GM19452 (cell line): ENCODE measurements around the gene METTL27.
"Not testable (repeated sequence)": the region's sequence is repeated elsewhere in the genome, so short reads cannot be mapped to it uniquely, and the experiment has no call there.

Source experiments
- ATAC-seq: cut with Tn5 transposase; IDR thresholded peaks from one replicate; pipeline ENCODE4 v1.9.1; 2021; ENCODE audit not compliant: unreplicated experiment

Gene METTL27

DNA sequence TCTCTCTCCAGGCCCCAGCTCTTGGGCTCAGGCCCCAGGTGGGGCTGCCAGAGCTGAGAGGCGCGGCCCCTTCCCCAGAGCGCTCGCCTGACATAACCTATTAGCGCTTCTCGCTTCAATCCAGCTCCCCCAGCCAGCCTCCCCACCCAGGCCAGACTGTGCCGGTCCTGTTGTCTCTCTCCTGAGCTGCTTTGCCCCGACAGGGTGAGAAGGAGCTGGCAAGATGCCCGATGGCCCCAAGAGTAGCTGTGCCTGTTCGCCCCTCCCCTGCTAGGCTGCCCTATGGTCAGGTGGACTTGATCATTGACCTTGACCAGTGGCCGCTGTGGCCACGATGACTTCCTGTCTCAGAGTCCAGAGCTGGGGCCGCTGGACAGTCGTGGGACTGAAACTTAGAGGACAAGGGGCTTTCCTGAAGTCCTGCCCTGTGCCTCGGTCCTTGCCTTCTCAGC lies 27.8 kb upstream of the METTL27 start:
- ATAC-seq, result no peak

DNA sequence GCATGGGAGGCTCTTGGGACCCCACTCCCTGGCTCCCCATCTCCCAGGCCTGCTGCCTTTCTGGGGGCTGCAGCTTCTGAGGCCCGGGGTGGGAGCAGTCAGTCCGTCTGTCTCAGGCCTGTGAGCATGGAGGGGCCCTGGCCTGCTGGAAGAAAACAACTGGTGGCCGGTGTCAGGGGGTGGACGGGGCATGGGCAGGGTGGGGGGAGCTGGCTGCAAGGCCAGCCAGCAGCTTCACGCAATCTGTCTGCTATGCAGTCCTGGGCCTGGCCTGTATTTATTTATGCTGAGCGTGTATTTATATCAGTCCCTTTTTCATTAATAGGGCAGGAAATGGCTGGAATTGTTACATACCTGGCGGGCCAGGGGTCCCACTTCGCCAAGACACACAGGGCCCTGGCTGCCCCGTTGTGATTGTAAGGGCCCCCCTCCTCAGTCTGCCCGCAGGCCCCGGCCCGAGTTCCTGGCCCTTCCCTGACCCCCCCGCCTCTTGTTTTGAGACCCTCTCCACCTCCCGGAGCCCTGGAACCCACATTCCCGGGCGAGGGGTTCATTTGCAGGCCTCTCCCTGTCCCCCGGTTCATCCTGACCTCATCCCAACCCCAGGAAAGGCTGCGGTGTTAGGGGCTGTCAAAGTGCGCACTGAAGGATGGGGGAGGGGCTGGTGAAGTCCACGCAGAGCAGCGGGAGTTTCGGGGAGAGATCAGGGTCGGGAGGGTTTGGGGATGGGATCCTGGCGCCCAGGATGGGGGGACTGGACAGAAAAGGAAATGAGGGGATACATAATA lies 26.9 kb upstream of the METTL27 start:
- no peak for ATAC-seq

DNA sequence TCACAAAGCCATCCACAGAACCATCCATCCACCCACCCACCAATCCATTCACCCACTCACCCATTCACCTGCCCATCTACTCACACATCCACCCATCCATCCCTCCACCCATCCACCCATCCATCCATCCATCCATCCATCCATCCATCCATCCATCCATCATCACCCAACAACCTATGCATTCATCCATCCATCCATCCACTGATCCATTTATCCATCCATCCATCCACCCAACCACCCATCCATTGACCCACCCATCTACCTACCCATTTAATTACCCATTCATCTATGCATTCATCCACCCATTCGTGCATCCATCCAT lies 24.1 kb upstream of the METTL27 start:
- ATAC-seq, result no peak

DNA sequence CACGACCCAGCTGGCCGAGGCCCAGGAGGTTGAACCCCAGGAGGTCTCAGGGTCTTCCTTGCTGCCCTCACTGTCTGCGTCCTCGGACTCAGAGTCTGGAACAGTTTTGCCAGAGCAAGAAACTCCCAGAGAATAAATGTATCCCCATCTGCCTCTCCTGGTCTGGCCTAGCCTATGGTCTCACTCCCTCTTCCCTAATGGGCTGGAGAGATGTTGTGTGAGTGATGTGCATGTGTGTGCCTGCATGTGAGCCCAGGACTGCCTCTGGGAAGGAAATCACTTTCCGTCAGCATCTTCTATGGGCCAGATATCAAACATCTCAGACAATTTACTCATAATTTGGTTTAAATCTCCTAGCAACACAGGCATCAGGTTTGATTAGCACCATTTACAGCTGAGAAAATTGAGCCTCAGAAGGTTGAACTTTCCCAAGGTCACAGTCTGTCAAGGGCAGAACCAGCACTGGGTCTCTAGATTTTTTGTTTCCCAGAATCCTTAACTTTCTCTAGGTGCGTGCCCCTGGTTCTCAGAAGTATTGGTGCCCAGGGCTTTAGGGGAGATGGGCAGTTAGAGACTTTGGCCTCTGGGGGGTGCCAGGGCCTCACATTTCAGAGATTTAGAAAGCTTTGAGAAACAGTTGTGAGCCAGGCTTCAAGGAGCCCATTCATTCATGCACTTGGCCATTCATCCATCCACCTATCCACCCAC lies 23.6 kb upstream of the METTL27 start:
- ATAC-seq, result no peak

DNA sequence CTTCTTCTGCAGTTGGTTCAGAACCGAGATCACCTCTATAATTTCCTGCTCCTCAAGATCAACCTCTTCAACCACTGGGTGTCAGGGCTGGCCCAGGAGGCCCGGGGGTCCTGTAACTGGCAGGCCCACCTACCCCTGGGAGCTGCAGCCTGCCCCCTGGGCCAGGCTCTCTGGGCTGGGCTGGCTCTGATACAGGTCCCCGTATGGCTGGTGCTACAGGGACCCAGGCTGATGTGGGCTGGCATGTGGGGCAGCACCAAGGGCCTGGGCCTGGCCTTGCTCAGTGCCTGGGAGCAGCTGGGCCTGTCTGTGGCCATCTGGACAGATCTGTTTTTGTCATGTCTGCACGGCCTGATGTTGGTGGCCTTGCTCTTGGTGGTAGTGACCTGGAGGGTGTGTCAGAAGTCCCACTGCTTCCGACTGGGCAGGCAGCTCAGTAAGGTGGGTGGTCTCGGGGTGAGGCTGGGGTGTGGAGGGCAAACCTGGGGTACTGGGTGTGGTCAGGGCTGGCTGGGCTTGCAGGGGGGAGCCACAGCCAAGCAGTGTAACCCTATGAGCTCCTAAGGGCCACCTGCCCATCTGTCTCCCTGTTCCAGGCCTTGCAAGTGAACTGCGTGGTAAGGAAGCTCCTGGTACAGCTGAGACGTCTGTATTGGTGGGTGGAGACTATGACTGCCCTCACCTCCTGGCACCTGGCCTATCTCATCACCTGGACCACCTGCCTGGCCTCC lies 22.8 kb upstream of the METTL27 start:
- ATAC-seq, result no peak

DNA sequence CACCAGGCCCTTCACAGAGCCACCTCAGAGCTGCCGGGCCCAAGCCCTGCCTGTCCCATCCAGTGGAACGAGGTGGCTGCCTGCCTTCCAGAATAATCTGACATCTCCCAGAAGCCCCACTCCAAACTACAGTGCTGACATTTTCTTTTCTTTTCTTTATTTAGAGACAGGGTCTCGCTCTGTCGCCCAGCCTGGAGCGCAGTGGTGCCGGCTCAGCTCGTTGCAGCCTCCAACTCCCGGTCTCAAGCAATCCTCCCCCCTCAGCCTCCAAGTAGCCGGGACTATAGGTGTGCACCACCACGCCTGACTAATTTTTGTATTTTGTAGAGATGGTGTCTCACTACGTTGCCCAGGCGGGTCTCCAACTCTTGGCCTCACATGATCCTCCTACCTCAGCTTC lies 19.0 kb upstream of the METTL27 start:
- no peak for ATAC-seq

DNA sequence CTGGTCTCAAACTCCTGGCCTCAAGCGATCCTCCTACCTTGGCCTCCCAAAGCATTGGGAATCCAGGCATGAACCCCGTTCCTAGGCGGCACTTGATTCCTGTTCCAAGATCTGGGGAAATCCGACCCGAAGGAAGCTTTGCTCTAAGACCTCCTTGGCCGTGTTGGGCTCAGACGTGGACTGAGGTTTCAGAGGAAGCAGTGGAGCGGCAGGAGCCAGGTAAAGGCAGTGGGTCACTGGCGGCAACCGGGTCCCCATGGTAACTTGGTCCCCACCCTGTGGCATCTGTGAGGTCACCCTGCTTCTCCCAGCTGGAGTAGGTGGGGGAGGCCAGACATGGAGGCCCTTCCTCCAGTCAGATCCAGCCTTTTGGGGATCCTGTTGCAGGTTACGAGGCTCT lies 18.5 kb upstream of the METTL27 start, which contains the start of gene TMEM270:
Gene TMEM270 (plus strand): TSS at position 301 of the 400 bp plus-strand sequence. CDS start 36 bp downstream, at position 337.
- ATAC-seq, result no peak

DNA sequence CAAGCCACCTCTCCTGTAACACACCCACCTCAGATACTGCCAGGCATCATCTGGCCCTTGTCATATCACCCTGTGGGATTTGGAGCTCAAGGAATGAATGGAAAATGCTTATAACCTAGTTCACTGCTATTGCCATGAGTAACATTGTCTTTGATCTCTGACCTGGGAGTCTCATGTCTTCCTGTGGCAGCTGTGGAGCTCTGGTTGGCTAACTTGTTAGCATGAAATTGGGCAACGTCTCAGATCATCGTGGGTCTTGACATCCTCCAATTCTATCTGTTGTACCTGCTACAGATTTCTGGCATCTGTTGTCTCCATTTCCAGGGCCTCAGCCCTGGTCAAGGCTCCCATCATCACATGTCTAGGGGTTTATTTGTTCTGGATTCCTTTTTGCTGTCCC lies 16.5 kb upstream of the METTL27 start:
- ATAC-seq, result no peak

DNA sequence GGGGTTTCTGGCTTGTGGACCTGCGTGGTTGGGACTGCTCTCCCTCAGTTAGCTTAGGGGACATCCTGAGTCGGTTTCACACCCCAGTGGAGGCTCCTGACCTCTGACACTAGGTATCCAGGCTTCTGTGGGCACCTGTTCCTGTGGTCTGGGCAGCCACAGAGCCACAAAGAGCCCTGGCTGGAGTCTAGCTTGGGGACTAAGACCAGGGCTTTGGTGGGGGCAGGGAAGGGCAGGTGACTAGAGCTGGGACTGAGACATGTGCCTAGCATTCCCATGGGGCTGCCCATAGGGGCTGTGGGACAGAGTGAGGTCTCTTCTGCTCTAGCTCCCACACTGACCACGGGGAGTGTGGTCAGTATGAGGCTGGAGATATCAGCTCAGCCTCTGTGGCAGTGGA lies 14.6 kb upstream of the METTL27 start:
- no peak for ATAC-seq

DNA sequence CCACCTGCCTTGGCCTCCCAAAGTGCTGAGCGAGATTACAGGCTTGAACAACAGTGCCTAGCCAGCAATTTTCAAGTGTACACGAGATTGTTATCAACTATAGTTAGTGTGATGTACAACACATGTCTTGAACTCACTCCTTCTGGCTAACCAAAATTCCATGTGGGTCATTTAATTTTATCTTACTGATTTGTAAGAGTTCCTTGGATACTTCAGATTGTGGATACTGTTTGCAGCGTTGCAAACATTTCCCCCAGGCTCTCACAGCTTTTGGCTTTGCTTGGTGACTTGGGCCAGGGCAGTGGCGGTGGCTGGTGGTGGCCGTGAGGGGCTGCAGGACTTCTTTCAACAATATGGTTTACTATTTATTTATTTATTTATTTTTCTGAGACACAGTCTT lies 10.2 kb upstream of the METTL27 start:
- no peak for ATAC-seq

DNA sequence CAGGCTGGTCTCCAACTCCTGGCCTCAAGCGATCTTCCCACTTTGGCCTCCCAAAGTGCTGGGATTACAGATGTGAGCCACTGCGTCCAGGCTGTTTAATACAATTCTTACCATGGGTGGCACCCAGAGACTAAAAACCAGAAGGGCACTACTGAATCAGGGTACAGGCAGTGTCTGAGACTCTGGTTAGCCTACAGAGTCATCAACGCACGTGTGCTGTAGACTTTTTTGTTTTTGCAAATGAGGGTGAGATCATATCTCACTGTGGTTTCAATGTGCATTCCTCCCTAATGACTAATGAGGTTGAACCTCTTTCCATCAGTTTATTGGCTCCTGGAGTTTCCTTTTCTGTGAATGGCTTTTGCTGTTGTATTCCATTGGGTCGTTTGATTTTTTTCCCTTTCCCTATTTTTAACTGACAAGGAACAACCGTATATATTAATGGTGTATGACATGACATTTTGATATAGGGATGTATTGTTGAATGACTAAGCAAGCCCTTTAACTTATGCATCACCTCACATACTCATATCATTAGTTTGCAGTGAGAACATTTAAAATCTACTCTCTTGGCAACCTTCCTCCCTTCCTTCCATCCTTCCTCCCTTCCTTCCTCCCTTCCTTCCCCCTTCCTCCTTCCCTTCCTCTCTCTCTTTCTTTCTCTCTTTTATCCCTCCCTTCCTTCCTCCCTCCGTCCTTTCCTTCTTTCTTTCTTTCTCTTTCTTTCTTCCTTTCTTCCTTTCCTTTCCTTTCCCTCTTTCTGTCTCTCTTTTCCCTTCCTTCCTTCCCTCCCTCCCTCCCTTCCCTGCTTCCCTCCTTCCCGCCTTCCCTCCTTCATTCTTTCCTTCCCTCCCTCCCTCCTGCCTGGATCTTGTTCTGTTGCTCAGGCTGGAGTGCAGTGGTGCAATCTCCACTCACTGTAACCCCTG lies 9.4 kb upstream of the METTL27 start:
- ATAC-seq, result peak; percentile 86

DNA sequence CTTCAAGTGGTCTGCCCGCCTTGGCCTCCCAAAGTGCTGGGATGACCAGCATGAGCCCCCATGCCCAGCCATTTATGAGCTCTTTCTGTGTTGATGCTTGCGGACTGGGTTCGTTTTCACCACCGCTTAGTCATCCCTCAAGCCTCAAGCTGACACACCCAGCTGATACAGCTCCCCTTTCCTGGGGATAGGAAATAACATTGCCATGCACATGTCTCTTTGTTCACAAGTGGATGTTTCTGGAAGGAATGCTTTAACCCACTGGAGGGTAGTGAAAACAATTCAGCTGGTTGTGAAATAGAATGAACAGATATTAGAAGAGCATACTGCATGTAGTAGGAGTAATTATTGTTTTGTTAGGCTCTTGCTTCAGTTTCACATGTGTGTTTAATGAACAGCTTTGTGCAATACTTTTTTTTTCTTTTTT lies 8.5 kb upstream of the METTL27 start:
- ATAC-seq, result no peak

DNA sequence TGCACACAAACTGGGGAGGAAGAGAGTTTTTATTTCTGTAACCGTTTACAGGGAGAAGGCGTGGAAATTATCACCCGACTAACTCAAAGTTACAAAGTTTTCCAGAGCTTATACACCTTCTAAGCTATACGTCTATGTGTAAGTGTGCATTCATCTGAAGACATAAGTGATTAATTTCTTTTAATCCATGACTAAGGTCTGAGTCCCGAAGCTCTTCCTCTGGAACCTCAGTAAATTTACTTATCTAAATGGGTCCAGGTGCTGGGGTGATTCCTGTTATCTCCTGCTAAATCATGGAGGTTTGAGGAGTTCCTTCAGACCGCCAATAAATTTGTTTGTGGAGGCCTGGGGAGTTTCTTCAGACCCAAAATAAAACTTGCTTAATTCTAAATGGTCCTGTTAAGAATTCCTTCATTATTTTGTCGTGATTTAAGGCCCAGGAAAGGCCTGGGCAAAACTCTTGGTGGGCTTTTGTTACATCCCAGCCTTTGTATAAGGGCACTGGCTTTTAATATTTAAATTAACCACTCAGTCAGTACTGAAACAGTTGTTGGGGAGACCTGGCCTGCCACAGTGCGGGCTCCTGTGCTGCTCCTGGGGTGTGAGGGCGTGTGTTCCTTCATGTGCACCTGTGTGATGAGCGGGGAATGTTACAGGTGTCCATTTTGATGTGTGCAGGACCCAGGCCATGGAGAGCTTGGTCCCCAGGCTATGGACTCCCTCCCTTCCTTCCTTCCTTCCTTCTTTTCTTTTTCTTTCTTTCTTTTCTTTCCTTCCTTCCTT lies 5.8 kb upstream of the METTL27 start:
- no peak for ATAC-seq

DNA sequence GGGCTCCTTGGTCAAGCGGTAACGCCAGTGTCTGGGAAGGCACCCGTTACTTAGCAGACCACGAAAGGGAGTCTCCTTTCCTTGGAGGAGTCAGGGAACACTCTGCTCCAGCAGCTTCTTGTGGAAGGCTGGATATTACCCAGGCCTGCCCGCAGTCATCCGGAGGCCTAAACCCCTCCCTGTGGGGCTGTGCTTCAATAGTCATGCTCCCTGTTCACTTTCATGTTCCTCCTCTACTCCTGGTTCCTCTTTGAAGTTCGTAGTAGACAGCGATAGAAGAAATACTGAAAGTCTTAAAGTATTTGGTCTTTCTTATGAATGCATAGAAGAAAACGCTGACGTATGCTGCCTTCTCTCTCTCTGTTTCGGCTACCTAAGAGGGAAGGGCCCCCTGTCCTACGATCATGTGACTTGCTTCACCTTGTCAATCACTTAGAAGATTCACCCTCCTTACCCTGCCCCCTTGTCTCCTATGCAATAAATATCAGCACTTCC lies 3.4 kb upstream of the METTL27 start:
- ATAC-seq, result not testable (repeated sequence)

DNA sequence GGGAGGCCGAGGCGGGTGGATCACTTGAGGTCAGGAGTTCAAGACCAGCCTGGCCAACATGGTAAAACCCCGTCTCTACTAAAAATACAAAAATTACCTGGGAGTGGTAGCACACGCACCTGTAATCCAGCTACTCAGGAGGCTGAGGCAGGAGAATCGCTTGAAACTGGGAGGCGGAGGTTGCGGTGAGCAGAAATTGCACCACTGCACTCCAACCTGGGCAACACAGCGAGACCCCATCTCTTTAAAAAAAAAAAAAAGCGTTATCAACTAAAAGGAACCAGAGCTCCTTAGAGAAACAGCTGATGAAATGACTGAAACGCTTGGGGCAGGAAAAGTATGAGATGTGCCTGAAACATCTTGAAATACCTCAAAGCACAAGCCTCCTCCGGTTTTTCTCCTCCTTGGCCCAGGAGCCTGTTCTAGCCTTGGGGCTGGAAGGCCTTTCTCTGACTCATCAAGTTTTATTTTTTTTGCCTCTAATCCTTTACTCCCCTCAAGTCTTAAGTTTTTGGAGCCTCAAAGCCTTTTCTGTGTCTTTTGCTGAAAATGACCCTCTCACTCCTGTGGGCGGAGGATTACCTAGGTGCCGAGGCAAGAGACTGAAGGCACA lies 2.6 kb upstream of the METTL27 start:
- ATAC-seq, result no peak

DNA sequence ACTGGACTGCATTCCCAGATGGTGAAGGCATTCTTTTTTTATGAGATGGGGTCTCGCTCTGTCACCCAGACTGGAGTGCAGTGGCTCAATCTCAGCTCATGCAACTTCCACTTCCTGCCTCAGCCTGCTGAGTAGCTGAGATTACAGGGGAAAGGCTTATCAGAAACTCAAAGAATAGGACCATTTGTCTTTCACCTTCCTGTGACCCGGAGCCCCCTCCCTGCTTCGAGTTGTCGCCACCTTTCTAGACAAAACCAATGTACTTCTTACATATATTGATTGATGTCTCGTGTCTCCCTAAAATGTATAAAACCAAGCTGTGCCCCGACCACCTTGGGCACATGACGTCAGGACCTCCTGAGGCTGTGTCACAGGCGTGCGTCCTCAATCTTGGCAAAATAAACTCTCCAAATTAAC lies 1.8 kb upstream of the METTL27 start:
- ATAC-seq, result no peak

DNA sequence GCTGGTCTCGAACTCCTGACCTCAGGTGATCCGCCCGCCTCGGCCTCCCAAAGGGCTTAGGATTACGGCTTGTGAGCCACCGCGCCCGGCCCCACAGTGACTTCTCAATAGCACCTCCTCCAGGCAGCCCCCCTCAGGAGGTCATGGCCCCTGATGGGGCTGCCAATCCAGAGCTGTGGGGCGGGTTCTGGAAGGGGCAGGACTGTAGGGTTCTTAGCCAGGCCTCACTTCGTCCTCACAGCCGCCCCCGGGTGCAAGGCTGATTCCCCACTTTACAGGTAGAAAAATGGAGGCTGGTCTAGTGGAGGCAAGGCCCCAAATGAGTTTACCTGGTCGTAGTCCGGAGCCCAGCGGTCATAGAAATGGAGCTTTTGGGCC lies 638 bp downstream of the METTL27 start:
- no peak for ATAC-seq

DNA sequence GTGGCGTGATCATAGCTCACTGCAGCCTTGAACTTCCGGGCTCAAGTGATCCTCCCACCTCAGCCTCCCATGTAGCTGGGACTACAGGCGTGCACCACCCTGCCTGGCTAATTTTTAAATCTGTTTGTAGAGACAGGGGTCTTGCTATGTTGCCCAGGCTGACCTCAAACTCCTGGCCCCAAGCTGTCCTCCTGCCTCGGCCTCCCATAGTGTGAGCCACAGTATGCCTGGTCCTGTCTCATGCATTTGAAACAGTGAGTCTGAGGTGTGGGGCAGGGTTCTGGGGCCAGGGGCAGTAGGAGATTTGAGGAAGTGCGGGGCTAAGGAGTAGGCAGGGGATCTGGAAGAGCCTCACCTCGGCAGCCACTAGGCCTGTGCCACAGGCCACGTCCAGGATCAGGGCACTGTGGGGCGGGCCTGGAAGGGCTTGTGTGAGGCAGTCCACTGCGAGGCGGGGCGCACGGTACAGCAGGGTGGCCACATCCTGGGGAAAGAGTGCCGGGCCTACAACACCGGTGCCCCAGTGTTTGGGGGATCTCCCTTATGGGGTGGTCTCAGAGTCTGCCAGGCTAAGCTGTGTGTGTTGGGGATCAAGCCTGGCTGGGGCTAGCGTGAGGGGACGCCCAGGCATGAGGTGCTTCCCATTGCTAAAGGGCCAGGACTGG lies 1.5 kb downstream of the METTL27 start:
- no peak for ATAC-seq
